ENCODE results near the gene ADGRG3.
A peak's percentile ranks its signal among the peaks of the same experiment; 100 is the strongest.

Gene ADGRG3, protein sequence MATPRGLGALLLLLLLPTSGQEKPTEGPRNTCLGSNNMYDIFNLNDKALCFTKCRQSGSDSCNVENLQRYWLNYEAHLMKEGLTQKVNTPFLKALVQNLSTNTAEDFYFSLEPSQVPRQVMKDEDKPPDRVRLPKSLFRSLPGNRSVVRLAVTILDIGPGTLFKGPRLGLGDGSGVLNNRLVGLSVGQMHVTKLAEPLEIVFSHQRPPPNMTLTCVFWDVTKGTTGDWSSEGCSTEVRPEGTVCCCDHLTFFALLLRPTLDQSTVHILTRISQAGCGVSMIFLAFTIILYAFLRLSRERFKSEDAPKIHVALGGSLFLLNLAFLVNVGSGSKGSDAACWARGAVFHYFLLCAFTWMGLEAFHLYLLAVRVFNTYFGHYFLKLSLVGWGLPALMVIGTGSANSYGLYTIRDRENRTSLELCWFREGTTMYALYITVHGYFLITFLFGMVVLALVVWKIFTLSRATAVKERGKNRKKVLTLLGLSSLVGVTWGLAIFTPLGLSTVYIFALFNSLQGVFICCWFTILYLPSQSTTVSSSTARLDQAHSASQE

DNA sequence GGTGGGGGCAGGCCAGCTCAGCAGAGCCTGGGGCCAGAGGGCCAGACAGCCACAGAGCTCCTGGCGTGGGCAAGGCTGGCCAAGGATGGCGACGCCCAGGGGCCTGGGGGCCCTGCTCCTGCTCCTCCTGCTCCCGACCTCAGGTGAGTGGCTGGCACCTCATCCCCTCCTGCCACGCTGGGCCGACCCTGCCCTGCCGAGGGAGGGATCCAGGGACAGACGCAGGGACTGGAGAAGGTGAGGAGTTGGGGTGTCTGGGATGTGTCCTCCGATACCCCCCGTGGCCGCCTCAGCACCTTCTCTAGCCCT is at the start of gene ADGRG3:
Gene ADGRG3 (plus strand): TSS at position 44 of the 309 bp plus-strand sequence. CDS start 42 bp downstream, at position 86.
- no peak for DNase-seq

DNA sequence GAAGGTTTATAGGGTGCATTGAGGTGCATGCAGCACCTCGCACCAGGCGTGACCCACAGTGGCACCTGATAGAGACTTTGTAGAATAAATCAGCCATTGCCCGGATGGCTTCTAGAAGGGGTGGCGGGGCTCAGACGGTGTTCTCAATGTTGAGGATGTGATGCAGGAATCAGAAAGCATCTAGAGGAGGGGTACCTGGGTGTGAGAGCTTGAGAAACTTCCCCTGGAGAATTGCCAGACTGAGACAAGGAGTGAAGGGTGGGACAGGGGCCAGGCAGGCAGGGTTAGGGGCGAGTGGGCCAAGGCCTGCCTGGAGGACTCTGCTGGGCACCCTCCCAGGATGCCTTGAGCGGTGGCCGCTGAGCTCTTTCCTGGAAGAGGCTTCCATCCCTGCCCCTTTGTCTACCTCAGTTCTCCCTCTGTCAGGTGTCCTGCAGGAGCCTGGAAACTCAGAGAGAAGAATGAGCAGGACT is 48.9 kb upstream of the ADGRG3 start:
- no peak for DNase-seq

DNA sequence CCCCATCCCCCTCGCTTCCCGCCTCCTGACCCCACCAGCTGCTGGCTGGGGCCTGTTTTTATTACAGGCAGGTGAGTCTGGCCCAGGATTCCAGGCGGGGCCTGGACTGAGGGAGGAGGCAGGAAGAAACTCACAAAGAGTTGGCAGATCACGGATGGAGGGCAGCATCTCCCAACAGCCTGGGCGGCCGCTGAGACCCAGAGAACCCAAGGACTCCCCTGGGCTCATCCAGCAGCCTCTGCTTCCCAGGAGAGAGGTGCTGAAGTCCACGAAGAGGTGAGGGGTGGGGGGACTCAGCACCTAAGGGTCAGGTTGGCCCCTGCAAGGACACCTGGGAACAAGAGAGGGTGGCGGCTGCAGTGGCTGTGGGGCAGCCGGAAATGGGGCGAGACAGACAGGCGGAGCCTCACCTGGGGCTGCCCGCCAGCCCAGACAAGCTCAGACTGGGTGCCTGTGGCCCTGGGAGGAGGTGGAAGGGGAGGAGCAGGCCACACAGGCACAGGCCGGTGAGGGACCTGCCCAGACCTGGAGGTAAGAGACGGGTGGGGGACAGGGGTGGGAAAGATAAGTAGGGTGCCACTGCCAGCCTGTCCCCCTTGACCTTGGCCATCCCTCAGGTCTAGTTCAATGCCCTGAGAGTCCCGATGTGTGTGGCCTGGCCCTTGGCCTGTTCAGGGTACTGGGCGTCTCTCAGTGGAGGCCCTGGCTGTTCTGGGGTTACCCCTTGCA is 48.3 kb upstream of the ADGRG3 start:
- DNase-seq, result peak; percentile 79

DNA sequence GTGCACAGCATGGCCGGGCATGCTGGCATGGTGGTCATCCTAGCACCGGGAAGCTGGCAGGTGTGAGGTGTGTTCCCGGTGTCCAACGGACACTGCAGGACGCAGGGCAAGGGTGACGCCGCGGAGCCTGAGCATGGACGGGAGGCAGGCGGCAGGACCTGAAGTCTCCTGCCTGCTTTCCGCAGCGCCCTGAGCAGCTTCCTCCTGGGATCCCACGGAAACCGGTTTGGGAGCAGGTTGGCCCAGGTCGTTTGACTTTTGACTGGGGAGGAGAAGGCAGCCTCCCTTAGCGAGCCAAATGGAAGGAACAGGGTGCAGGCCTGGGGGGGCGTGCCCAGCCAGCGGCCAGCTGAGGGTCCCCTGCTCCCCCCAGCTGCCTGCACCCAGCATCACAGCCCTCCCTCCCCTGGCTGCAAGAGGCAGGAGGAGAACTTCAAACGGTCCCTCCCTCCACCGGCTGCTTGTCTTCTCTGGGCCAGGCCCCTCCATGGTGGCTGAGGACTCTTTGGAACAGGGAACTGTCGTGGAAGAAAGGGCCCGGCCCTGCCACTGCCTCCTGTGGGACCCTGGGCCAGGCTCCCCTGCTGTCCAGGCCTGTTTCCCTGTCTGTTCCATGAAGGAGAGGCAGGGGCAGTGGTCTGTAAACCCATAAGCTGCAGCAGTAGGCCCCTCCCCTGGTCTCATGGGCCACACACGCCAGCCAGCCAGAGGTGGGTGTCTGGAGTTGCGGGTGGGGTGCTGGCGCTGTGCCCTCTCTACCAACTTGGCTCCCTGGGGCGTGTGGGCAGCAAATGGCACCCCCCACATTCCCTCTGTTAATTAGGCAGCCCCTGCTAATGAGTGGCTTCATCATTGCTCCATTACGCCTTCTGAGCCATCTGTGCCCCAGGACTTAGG is 47.5 kb upstream of the ADGRG3 start:
- peak; percentile 7 for DNase-seq

DNA sequence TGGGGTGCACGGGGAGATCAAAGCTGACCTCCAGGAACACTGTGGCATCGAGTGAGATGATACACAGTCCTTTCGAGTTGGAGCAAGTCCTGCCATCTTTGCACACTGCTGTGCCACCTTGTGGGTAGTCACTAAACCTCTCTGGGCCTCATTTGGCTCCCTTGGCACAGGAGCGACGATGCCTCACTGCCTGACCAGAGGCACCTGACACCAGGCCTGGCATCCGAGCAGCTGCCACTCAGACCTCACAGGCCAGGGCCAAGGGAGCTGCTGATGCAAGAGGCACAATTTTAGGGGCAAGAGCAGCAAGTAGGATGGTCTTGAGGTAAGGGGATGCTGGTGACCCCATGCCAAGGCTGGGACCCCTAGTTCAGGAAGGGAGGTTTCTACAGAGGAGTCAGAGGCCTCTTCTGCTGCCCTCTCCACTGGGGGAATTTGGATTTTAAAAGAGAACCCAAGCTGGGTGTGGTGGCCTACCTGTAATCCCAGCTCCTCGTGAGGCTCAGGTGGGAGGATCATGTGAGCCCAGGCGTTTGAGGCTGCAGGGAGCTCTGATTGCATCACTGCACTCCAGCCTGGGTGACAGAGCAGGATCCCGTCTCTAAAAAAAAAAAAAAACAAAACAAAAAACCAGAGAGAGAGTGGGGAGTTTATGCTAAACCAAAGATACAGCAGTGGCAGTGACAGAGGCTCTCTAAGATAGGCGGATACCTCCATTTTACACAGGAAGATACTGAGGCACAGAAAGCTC is 46.4 kb upstream of the ADGRG3 start:
- no peak for DNase-seq

DNA sequence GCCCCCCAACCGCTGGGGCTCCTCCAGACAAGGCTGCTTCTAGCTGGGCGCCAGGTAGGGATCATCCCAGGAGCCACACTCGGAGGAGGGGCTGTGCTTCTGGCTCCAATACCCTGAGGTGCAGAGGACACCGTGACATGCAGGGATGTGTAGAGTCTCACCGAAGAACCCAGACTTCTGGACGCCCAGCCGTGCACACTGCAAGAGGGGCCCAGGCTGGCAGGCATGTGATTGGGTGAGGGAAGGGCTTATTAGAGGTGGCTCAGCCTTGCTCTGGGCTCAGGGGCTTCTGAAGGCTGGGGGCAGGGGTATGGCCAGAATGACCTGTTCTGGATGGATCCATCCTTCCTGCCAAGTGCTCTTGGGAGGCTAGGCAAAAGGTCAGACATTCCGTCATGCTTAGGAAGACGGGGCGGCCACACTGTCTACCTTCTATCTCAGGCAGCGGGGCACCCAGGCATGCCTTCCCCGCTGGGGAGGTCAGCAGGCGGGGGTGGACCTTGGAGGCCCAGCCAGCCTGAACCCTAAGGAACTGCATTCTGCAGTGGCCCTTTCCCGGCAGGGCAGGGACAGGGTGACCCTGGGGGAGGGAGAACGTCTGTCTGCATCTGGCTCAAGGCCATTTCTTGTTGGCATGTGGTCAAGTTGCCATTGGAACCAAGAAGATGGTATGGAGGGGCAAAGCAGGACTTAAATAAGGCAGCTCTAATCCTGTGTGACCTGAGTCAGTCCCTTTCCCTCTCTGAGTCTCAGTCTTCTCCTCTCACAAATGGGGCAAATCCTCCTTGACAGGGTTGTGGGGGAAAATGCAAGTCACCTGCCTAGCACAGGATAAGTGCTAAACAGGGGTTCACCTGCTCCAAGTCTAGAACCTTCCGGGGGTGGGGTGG is 45.5 kb upstream of the ADGRG3 start:
- DNase-seq, result no peak

DNA sequence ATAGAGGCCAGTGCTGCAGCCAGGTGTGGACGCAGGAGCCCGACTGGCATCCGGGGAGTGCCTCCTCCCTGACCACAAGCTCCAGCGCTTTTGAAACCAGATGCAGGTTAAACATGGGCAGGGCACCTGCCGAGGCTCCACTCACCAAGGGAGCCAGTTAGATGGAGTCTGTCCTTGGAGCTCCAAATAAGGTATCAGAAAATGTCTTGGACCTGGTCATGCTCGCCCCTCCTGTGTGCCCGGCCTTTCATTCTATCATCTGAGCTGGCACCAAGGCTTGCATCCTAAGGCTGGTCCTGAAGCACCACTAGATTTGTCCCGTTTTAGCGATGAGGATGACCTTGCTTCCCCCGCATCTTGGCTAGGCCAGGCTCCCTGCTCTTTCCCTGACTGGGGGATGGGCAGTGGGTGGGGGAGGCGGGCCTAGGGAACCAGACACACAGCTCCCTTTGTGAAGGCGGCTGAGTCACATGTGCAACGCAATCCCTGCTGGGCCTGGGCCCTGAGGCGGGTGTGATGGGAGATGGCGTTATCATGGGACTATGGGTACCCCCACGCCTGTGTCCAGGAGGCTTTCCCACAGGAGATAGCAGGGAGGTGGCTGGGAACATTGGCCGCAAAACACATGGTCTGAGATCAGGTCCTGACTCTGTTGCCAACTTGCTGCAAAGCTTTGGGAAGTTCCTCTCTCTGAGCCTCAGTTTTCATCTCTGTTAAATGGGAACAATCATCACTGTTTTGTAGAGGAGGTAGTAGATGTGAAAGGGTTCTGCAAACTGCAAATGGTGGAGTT is 44.7 kb upstream of the ADGRG3 start:
- no peak for DNase-seq

DNA sequence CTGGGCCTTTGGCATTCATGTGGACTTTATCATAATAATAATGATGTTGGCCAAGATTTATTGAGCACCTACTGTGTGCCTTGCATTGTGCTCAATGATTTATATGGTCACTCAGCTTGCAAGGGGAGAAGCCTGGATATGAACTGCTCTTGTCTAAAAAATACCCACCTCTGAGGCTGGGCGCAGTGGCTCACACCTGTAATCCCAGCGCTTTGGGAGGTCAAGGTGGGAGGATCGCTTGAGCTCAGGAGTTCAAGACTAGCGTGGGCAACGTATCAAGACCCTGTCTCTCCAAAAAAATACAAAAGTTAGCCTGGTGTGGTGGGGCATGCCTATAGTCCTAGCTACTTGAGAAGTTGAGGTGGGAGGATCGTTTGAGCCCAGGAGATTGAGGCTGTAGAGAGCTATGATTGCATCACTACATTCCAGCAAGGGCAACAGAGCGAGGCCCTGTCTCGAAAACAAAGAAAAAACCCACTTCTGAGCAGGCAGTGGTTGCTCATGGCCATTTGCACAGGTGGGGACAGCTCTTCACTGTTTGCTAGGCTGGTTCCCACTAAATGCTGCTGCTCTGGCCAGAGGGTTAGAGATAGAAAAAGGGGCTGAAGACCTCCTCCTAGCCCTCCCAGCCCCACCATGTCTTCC is 43.9 kb upstream of the ADGRG3 start:
- no peak for DNase-seq

DNA sequence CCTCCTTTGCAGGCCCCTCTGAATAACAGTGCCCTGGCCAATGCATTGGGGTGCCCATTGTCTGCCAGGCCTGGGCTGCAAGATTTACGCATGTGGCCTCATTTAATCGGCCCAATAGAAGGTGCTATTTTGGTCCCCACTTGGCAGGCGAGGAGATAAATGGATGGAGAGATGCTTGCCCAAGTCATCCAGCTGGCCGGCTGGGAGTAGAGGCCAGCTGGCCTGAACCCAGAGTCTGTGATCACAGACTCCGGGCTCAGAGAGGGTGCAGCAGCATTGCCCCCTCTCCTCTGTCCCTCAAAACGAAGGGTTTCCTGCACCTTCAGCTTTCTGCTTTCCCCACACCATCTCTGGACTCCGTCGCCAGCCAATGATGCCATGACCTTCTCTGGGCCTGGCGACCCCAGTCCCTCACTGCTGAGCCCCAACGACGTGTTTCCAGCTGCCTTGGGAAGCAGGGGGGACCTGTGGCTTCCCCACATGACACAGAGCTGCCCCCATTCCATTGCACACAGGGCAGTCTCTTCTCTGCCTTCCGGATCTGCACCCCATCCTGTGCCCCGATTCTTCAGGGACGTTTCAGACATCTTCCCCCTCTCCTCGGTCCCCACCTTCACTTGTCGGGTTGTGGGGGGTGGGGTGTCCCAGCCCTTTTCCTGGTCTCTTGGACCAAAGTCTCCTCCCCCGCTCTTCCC is 43.2 kb upstream of the ADGRG3 start:
- no peak for DNase-seq

DNA sequence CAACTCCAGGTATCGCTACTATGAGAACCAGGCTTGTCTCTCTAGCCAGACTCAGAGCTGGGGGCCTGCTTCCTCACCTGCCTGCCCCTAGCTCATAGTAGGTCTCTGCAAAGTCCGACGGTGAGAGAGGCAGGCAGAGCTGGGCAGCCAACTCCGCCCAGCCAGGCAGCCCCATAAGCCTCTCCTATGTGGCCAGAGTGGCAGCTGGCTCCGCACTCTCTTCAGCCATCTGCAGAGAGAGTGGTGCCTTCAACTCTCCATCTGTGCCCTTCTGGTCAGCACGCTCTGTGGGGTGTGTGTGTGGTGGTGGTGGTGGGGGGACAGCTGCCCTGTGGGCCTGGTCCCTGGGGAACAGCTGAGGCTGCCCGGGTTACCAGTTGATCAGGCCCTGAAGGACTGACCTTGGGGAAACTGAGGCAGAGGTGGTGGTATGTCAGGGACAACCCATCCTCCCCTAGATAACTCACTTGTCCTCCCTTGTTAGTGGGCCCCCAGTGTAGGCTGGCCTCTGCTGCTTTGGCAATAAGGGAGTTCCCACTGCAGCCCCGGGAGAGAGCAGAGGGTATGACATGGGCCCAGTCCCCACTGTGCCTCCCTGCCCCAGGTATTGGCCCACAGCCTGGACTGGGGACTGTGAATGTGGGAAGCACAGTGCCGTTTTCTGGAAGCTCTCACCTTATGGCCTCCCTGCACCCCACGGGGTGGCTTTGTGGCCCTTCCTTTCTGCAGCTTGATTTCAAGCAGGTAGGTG is 41.5 kb upstream of the ADGRG3 start:
- DNase-seq, result no peak

DNA sequence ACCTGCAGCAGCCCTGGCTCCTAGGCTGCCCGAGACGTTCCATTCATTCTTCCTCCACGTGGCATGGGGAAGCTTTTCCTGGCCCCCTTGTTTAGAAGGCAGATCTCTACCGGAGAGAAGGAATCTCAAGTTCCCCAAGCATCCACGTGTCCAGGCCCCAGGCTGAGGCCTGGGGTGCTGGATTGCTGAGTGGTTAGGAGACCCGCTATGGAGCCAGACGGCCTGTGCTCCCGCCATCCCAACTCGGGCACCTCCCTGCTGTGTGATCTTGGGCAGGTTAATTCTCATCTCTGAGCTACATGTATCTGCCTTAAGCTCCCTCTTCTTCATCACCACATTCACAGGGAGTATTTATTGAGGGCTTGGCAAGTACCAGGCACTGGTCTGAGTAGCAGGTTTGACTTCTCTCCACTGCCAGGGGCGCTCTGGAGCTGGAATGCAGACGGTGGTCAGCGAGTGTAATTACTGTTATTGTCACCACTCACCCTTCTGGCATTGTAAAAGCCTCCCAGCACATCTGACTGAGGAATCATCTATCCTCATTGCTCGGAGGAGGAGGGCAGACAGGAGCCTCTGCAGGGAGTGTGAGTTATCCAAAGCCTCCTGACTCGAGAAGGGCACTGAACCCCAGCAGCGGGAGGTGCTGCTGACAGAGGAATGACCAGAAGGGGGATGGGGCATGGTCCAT is 40.8 kb upstream of the ADGRG3 start:
- no peak for DNase-seq

DNA sequence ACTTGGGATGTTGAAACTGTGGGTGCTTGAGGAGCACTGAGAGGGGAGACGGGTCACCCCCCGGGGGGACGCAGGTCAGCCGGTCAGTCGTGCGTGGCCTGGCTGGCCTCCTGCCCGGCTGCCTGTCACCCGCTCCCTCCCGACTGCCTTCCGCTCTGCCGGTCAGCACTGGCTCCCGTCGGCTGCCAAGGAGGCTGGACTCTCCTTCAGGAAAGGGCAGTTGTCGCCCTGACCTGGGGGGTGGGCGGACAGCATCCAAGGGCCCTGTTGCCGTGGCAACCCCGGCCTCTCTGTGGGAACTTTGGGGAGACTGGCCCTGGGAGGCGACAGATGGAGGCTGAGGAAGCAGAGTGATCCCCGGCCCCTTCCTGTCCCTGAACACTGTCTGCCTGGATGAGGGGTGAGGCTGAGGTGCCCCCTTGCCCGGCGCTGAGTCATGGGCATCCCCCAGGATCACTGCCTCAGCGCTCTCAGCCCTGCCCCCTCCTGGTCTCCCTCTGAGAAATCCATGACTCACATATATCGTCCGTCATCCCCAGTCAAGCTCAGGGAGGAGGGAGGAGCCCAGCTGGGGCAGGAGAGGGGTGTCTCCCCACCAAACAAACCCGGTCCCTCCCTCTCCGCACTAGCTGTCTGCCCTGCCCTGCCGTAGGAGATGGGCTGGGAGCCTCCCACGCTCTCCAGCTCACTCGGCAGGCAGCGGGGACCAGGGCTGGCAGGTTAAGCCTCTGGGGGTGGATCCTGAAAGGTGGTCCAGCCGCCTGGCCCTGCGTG is 39.9 kb upstream of the ADGRG3 start, which contains the start of gene ADGRG1:
Gene ADGRG1 (plus strand): TSS at position 623 of the 774 bp plus-strand sequence. CDS start 21,658 bp downstream, outside the sequence.
- DNase-seq, result no peak

DNA sequence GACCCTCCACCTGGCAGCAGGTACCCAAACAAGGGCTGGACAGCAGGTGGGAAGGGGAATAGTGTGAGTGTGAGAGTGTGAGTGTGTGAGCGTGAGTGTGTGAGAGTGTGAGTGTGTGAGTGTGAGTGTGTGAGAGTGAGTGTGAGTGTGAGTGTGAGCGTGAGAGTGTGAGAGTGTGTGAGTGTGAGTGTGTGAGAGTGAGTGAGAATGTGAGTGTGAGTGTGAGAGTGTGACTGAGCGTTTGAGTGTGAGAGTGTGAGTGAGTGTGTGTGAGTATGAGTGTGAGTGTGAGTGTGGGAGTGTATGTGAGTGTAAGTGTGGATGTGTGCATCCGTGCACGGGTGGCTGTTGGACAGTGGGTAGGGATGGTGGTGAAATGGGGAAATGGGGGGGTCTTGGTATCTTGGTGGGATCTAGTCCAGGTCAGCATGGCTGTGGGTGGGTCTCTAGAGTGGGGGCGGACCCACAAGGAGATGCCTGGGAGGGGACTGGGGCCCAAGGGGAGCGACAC is 39.3 kb upstream of the ADGRG3 start:
- DNase-seq, result no peak

DNA sequence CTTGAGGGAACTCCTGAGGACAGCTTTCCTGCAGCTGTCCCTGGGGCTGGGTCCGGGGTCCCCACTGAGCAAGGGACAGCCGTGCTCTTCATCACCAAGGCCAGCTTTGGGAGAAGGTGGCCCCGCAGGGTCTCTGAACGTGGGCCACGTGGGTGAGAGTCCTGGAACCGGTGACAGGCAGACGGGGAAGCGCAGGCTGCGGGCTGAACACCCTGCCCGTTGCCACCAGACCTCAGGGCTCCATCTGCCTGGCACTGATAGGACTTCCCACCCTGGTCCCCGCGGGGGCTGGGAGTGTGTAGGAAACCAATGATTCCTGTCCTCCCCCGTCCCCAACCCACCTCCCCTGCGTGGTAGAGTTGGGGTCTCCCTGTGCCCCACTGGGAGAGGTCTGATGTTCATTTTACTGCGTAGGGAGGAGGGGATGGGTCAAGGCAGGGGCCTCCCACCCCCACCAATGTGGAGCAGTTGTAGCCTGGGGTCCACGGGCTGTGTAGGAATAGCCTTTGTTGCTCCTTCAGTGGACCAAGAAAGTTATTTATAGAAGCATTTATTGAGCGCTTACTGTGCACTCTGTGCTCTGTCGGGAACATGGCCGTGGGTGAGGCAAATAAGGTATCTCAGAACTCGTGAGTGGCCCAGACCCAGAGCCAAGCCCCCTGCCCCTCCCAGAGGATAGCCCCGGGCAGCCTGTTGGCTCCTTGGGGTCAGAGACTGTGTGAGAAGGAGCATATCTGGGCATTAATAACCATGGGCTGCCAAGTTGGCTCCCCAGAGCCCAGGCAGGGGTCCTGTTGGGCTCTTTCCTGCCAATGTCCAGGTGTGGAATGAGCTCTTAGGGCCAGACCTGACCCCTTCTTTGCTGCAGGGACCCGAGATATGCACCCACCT is 38.3 kb upstream of the ADGRG3 start:
- no peak for DNase-seq

DNA sequence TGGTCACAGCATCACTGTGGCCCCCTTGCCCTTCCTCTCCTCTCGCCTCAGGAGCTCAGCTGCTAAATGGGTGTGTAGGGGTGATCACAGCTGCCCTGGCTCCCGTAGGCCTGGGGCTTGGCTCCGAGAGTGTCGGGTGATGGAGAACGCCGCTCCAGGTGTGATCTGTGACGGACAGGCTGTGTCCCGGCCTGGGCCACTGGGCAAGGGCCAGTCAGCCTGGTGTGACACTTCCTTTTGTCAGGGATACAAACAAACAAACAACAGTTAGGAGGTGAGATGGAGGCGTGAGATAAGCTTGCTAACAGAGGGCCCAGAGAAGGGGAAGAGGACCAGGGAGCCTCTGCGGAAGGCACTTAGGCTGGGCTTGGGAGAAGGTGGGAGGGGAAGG is 37.7 kb upstream of the ADGRG3 start:
- no peak for DNase-seq

Measured in NCI-H1105 treated with DMSO at 0.1 percent for 48 hours (cell line).